Caco-2 (cell line): ENCODE measurements around the gene TARBP1. TPM values are rescaled to one million over a fixed set of nuclear protein-coding genes. Genes with fewer than 3 reads are reported as not detected.

Experiments used
- BruUV-seq: library from RNA; stranded (reverse); fragments of 400-500 nt; replicated peaks from 2 replicates; lab custom pipeline; 2021; lab: Mats Ljungman, UMichigan
- CTCF ChIA-PET: fragments of 300-600 bp; sonication (Branson Sonifier 250); formaldehyde crosslinking; loops from one replicate; lab custom pipeline; 2022; ENCODE audit warnings: antibody characterized with exemption; lab: Charles Lee
- POLR2A ChIA-PET: fragments of 300-600 bp; sonication (Branson Sonifier 250); formaldehyde crosslinking; loops from one replicate; lab custom pipeline; 2022; ENCODE audit warnings: antibody characterized with exemption; lab: Charles Lee
- DNase-seq, 2 experiments: peaks; one replicate each; pipeline versions ENCODE4 v3.0.0 to v3.0.0-alpha.2; 2020 to 2022
- H3K27me3 ChIP-seq: replicated peaks from 2 replicates; pipeline ENCODE4 v1.6.0; 2011; ENCODE audit warnings: low read length; ENCODE audit not compliant: control insufficient read depth, insufficient read depth
- H3K36me3 ChIP-seq: 2 replicates; pipeline ENCODE4 v1.5.1; 2011; ENCODE audit warnings: low read length; ENCODE audit not compliant: control insufficient read depth, insufficient read depth
- H3K4me1 ChIP-seq: fragments of 250-450 bp; sonication (Bioruptor Pico); 2 replicates; pipeline ENCODE4 v1.5.1; 2020; ENCODE audit warnings: mild to moderate bottlenecking
- H3K4me3 ChIP-seq: 2 replicates; pipeline ENCODE4 v1.5.1; 2011; ENCODE audit warnings: low read depth, mild to moderate bottlenecking, control low read depth, low read length
- H3K9me3 ChIP-seq: fragments of 250-450 bp; sonication (Bioruptor Pico); 2 replicates; pipeline ENCODE4 v1.5.1; 2020; ENCODE audit warnings: mild to moderate bottlenecking, moderate library complexity
- H3K27ac Mint-ChIP-seq: one replicate; pipeline ENCODE4 v1.8.0; 2022; ENCODE audit warnings: mixed read lengths; ENCODE audit not compliant: unreplicated experiment
- H3K27me3 Mint-ChIP-seq: one replicate; pipeline ENCODE4 v1.8.0; 2022; ENCODE audit warnings: mixed read lengths; ENCODE audit not compliant: insufficient read depth, unreplicated experiment
- H3K36me3 Mint-ChIP-seq: one replicate; pipeline ENCODE4 v1.8.0; 2022; ENCODE audit warnings: mild to moderate bottlenecking, mixed read lengths; ENCODE audit not compliant: insufficient read depth, unreplicated experiment
- H3K4me1 Mint-ChIP-seq: one replicate; pipeline ENCODE4 v1.8.0; 2022; ENCODE audit warnings: low read depth, mixed read lengths; ENCODE audit not compliant: unreplicated experiment
- H3K4me3 Mint-ChIP-seq: one replicate; pipeline ENCODE4 v1.8.0; 2022; ENCODE audit warnings: mild to moderate bottlenecking, moderate library complexity, mixed read lengths; ENCODE audit not compliant: unreplicated experiment
- H3K9me3 Mint-ChIP-seq: one replicate; pipeline ENCODE4 v1.8.0; 2022; ENCODE audit warnings: mixed read lengths; ENCODE audit not compliant: unreplicated experiment
- intact Hi-C: fragments of 100-400 bp; cut with micrococcal nuclease; formaldehyde crosslinking; loops from one replicate; pipeline ENCODE4 v1.10.0; 2022; ENCODE audit not compliant: unreplicated experiment
- total RNA-seq: library from RNA; stranded (reverse); gene quantifications from 2 replicates; pipeline ENCODE4 v1.2.3, GENCODE V29; 2022
- TF ChIP-seq, protein P1 (sequence below), 2 experiments: fragments of 200-600 bp in 1 of 2; IDR thresholded peaks; 1 replicate in 1 of 2; 2 replicates in 1 of 2; pipeline versions ENCODE4 v1.5.1 to v1.8.0; 2011 to 2022; ENCODE audit warnings: antibody characterized with exemption in 1 of 2, control low read depth in 1 of 2, inconsistent platforms in 1 of 2, low read depth in 1 of 2, low read length in 1 of 2, mild to moderate bottlenecking in 1 of 2, moderate library complexity in 1 of 2; ENCODE audit not compliant: insufficient read depth in 1 of 2, severe bottlenecking in 1 of 2, unreplicated experiment in 1 of 2

Gene TARBP1
- total RNA-seq, 1 experiment from 2014 or later: 37.0 TPM

DNA sequence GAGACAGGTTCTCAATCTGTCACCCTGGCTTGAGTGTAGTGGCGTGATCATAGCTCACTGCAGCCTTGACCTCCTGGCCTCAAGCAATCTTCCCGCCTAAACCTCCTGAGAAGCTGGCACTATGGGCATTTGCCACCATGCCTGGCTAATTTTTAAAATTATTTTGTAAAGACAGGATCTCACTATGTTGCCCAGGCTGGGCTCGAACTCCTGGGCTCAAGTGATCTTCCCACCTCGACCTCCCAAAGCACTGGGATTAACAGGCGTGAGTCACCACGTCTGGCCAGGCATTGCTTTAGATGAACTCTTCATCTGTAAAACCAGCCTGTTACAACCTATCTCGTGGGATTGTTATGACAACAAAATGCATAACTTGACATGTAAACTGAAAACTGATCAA lies 103.3 kb downstream of the TARBP1 start:
- Mint-ChIP-seq H3K4me1 (no peaks in the 10 kb centered on the region), H3K36me3 (peaks cover 49% of the 10 kb centered on the region), H3K4me3 (no peak overlapping the region), H3K27ac (no peak overlapping the region), H3K27me3 (no peaks in the 10 kb centered on the region), H3K9me3 (no peaks in the 10 kb centered on the region)
- Histone ChIP-seq H3K36me3 (peaks cover 2% of the 10 kb centered on the region), H3K4me3 (no peak overlapping the region), H3K27me3 (no peaks in the 10 kb centered on the region), H3K9me3 (no peaks in the 10 kb centered on the region), H3K4me1 (0 out of 2 replicates have a peak, but pooled peaks cover 4% of the 10 kb centered on the region)
- DNase-seq: no peak
- TF ChIP-seq, protein P1, sequence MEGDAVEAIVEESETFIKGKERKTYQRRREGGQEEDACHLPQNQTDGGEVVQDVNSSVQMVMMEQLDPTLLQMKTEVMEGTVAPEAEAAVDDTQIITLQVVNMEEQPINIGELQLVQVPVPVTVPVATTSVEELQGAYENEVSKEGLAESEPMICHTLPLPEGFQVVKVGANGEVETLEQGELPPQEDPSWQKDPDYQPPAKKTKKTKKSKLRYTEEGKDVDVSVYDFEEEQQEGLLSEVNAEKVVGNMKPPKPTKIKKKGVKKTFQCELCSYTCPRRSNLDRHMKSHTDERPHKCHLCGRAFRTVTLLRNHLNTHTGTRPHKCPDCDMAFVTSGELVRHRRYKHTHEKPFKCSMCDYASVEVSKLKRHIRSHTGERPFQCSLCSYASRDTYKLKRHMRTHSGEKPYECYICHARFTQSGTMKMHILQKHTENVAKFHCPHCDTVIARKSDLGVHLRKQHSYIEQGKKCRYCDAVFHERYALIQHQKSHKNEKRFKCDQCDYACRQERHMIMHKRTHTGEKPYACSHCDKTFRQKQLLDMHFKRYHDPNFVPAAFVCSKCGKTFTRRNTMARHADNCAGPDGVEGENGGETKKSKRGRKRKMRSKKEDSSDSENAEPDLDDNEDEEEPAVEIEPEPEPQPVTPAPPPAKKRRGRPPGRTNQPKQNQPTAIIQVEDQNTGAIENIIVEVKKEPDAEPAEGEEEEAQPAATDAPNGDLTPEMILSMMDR (IDR thresholded peaks at IDR 0.05; ENCODE audit: insufficient read depth in 1 of 2, low read depth in 1 of 2, low read length in 1 of 2, severe bottlenecking in 1 of 2, unreplicated experiment in 1 of 2): no peak
- intact Hi-C loops: no loop called here
- ChIA-PET CTCF (no interaction called here), POLR2A (no interaction called here)
- no TSS peak for BruUV-seq

DNA sequence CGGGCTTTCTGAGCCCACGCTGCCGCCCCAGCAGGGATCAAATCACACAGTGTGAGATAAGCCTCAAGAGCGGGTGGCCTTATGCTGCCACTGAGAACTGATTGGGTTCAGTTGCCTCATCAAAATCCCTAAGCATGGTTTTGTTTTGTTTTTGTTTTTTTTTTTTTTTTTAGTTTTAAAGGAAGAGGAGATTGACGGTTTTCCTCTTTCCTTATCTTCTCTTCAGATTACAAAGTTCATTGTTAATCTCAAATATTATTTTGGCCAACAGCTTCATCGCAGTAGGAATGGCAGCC lies 105.1 kb downstream of the TARBP1 start:
- CTCF ChIA-PET: interaction anchor here (0.6 to 1.8 kb wide), 5 partner anchors 51 to 262 kb away, joined by 3 to 6 read pairs (median 3); no protein-coding TSS in a partner anchor

DNA sequence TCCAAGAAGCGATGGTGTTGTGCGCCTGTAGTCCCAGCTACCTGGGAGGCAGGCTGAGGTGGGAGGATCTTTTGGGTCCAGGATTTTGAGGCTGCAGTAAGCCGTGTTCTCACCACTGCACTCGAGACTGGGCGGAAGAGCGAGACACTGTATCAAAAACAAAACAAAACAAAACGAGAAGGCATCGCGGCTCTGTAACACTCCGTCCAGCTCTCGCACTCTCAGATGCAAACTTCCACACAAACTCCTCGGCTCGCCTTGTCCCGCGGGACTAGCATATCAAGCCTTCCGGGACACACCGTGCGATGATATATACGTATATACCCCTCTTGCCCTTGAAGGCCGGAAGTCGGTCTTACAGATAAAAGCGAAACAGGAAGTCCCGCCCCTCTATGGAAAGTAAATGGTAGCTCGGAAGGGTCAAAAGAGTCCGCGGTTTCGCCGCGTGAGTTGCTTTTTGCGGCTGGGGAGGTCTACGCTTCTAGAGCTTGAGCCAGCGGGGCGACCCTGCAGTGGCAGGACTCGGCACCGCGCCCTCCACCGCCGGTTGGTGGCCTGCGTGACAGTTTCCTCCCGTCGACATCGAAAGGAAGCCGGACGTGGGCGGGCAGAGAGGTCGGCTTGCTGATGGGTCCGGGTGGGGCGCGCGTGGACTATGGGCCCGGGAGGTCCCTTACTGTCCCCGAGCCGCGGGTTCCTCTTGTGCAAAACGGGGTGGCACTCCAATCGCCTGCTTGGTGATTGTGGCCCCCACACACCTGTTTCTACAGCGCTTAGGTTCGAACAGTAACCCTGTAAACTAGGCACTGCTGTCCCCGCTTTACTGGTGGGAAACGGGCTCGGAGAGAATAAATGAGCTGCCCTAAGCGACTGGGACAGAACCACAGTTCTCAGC lies 105.7 kb downstream of the TARBP1 start, which contains the start of gene COA6:
COA6 (plus strand) TSS at position 393 of the 895 bp plus-strand sequence; CDS start at position 404, 11 bp downstream.
- H3K4me3 ChIP-seq: peak within 1 kb of the TSS; percentile 77
- peak within 1 kb of the TSS; percentile 97 for H3K27ac Mint-ChIP-seq
- no TSS peak for BruUV-seq
- H3K27me3 Mint-ChIP-seq: no peaks in the 10 kb centered on the region
- ChIA-PET CTCF (interaction anchor here (0.6 to 1.8 kb wide), 5 partner anchors 51 to 261 kb away, joined by 3 to 6 read pairs (median 3); no protein-coding TSS in a partner anchor), POLR2A (interaction anchor here (0.5 to 1.8 kb wide), 7 partner anchors 11 to 603 kb away, joined by 3 to 15 read pairs (median 4); no protein-coding TSS in a partner anchor)
- peak within 1 kb of the TSS; percentile 99 for H3K4me3 Mint-ChIP-seq
- intact Hi-C loops: loop anchor here (2.0 kb wide), 2 partner anchors 17 to 105 kb away; partner anchors contain the start of gene TARBP1
- H3K4me1 ChIP-seq: 0 out of 2 replicates have a peak, but pooled peaks cover 4% of the 10 kb centered on the region
- peaks cover 41% of the 10 kb centered on the region for H3K36me3 Mint-ChIP-seq
- H3K4me1 Mint-ChIP-seq: no peaks in the 10 kb centered on the region
- no peaks in the 10 kb centered on the region for H3K9me3 Mint-ChIP-seq
- H3K36me3 ChIP-seq: peaks cover 2% of the 10 kb centered on the region
- DNase-seq: peak; percentile 91 to 95
- H3K27me3 ChIP-seq: no peaks in the 10 kb centered on the region
- no peaks in the 10 kb centered on the region for H3K9me3 ChIP-seq
- TF ChIP-seq, protein P1 (IDR thresholded peaks at IDR 0.05; ENCODE audit: insufficient read depth in 1 of 2, low read depth in 1 of 2, low read length in 1 of 2, severe bottlenecking in 1 of 2, unreplicated experiment in 1 of 2): no peak

More for the DNA sequence above, 105.1 kb downstream of the TARBP1 start:
- Mint-ChIP-seq H3K4me3 (peak overlapping the region; percentile 99), H3K9me3 (no peaks in the 10 kb centered on the region), H3K4me1 (no peaks in the 10 kb centered on the region), H3K36me3 (peaks cover 47% of the 10 kb centered on the region), H3K27me3 (no peaks in the 10 kb centered on the region), H3K27ac (peak overlapping the region; percentile 97)
- Histone ChIP-seq H3K9me3 (no peaks in the 10 kb centered on the region), H3K36me3 (peaks cover 2% of the 10 kb centered on the region), H3K4me3 (peak overlapping the region; percentile 77), H3K4me1 (0 out of 2 replicates have a peak, but pooled peaks cover 4% of the 10 kb centered on the region), H3K27me3 (no peaks in the 10 kb centered on the region)
- DNase-seq: no peak
- intact Hi-C loops: loop anchor here (2.0 kb wide), 2 partner anchors 17 to 105 kb away; partner anchors contain the start of gene TARBP1
- TF ChIP-seq, protein P1 (IDR thresholded peaks at IDR 0.05; ENCODE audit: insufficient read depth in 1 of 2, low read depth in 1 of 2, low read length in 1 of 2, severe bottlenecking in 1 of 2, unreplicated experiment in 1 of 2): no peak
- POLR2A ChIA-PET: interaction anchor here (0.6 to 1.8 kb wide), 6 partner anchors 10 to 602 kb away, joined by 3 to 15 read pairs (median 4); no protein-coding TSS in a partner anchor
- no TSS peak for BruUV-seq
